HG03139 (cell line): ENCODE measurements around the gene GGTLC2.

ENCODE experiments used
- ATAC-seq: cut with Tn5 transposase; IDR thresholded peaks from one replicate; pipeline ENCODE4 v1.9.1; 2021; ENCODE audit not compliant: unreplicated experiment

GGTLC2 gene

DNA sequence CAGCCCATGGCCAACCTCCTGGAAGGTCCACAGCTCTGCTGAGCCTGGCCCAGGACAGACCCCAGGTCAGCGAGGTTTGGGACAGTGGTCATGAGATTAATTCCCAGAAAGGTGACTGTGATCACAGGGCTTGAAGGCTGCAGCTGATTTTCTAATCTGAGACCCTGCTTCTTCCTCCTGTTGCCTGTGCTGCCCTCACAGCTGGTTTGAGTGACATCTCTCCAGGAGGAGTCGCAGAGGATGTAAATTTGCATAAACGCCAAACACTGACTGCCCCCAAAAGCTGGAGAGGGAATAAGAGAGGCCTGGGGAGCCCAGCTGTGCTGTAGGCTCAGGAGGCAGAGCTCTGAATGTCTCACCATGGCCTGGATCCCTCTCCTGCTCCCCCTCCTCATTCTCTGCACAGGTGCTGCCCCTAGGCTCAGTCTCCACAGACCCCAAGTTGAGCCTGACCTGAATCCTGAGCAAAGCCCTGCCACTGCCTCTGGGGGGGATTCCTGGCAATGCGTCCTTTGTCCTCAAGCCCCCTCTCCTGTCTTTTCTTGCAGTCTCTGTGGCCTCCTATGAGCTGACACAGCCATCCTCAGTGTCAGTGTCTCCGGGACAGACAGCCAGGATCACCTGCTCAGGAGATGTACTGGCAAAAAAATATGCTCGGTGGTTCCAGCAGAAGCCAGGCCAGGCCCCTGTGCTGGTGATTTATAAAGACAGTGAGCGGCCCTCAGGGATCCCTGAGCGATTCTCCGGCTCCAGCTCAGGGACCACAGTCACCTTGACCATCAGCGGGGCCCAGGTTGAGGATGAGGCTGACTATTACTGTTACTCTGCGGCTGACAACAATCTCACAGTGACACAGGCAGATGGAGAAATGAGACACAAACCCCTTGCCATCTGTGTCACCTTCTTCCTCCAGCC is 23.8 kb downstream of the GGTLC2 start:
- no peak for ATAC-seq

DNA sequence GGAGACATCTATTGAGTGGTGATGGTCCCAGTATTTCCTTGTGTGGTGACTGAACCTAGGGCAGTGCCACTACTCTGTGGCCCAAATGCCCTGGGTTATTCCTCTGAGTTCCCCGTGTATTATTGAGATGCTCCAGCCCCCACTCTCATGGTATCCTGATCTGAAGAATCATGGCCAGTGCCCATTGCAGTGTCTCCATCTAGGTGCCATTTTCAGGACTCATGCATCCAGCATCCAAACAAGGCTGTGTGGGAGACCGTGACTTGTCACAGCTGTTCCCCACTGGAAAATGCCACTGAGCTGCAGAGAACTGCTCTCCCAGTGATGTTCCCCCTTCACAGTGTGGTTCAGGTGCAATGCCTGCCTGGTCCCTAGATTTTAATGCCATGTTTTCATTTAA is 24.7 kb downstream of the GGTLC2 start:
- no peak for ATAC-seq

DNA sequence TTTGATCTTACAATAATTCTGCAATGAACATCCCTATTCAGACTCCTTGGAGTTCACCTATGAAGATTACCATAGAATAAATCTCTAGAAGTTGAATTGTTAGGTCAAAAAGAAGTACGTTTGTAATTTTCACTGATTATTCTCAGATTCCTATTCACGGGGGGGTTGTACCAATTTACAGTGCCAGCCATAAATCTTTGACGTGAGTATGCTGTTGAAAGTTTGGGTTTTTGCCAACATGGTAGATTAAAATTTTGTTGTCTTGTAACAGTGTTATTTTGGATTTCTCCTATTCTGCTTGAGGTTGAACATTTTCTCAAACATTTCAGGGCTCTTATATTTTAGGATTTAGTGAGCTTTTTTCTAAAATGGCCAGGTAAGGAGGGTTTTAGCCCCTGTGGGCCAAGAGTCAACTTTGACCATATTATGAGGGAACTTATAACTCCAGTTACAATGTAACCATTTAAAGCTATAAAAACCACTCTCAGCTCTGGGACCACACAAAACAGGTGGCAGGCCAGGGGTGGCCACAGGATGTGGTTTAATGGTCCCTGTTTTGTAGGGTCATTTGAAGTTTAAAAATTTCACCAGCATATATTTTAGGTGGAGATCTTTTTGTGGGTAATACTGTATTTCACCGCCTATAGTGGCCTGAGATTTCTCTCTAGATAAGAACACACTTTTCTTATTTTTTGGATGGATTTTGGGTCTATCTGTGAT is 25.8 kb downstream of the GGTLC2 start:
- ATAC-seq = no peak

- ATAC-seq = no peak
Observed at GRCh38 chr22:22671506-22671905, 27.1 kb downstream of the GGTLC2 start.

- ATAC-seq = no peak
Observed at GRCh38 chr22:22673099-22673498, 28.7 kb downstream of the GGTLC2 start.

DNA sequence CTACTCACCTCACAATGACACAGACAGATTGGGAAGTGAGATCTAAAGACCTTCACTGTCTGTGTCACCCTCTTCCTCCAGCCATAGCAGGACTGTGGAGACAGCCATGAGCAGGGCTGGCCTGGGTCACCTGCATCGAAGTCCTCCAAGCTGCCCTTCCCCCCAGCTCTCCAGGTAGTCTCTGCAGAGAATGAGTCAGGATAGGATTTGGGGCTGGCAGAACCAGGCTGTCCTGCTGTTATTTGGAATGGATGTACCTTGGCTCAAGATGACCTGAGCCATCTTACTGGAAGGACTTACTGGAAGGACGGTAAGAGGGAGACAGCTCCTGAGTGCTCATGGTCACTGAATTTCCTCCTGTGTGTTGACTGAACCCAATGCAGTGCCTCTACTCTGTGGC is 29.2 kb downstream of the GGTLC2 start:
- ATAC-seq = no peak

GRCh38 chr22:22674467-22674866 is 30.1 kb downstream of the GGTLC2 start:
- ATAC-seq = no peak

DNA sequence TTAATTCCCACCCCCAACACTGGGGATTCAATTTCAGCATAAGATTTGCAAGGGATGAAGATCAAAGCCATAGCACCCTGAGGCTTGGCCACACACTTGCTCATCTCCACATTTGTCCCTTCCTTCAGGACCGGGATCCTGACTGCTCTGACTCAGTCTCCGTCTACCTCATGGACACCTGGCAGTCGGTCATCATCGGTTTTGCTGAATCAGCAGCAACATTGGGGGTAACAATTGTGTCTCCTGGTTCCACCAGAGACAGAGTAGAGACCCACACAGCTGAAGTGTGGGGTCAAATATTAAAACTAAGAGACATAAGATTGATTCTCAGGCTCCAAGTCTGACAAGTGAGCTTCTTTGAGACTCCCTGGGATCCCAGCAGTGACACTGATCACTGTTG is 34.6 kb downstream of the GGTLC2 start:
- ATAC-seq = no peak

DNA sequence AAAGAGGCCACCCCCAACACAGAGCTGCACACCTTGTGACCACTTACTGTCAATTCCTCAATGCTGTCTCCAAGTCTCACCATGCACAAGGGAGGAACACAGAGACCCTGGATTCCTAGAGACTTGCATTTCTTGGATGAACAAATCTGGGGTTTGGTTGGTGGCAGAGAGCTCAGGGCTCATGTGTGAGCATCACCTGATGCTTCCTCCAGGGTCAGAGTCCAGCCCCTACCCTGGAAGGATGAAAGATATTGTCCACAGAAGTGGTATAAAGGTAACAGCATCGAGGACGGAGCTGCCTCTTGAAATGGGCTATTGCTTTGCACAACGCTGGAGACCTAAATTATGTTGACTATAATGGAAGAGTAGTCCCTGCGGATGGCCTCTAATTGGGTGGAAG is 36.0 kb downstream of the GGTLC2 start:
- ATAC-seq = no peak

DNA sequence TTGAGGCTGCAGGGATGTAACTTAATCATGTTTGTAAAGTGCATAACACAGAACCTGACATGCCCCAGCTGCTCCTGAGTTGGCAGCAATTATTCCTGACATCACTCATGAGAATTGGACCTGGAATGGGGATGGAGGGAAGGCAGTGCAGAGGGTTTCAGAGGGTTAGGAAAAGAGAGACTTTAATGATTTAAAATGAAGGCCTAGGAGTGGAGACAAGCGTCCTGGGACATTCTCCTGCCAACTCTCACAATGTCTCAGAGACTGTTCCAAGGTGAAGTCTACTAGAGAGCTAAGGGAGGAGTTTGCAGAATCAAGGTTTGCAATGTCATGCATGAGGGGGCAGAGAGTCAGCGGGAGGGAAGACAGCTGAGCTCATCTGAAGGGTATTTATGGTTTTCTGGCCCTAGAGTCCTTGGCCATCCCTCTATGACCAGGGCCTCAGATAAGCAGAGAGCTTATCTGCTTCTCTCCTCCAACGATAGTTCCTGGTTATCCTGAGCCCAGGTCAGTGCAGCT is 36.9 kb downstream of the GGTLC2 start:
- ATAC-seq = no peak

- ATAC-seq = no peak
Observed at GRCh38 chr22:22682196-22682595, 37.8 kb downstream of the GGTLC2 start.

GRCh38 chr22:22682807-22683667 is 38.6 kb downstream of the GGTLC2 start:
- ATAC-seq = no peak

GRCh38 chr22:22683668-22684361 is 39.4 kb downstream of the GGTLC2 start:
- no peak for ATAC-seq

- no peak for ATAC-seq
Observed at GRCh38 chr22:22684580-22685561, 40.5 kb downstream of the GGTLC2 start.

GRCh38 chr22:22685586-22685985 is 41.2 kb downstream of the GGTLC2 start:
- no peak for ATAC-seq

DNA sequence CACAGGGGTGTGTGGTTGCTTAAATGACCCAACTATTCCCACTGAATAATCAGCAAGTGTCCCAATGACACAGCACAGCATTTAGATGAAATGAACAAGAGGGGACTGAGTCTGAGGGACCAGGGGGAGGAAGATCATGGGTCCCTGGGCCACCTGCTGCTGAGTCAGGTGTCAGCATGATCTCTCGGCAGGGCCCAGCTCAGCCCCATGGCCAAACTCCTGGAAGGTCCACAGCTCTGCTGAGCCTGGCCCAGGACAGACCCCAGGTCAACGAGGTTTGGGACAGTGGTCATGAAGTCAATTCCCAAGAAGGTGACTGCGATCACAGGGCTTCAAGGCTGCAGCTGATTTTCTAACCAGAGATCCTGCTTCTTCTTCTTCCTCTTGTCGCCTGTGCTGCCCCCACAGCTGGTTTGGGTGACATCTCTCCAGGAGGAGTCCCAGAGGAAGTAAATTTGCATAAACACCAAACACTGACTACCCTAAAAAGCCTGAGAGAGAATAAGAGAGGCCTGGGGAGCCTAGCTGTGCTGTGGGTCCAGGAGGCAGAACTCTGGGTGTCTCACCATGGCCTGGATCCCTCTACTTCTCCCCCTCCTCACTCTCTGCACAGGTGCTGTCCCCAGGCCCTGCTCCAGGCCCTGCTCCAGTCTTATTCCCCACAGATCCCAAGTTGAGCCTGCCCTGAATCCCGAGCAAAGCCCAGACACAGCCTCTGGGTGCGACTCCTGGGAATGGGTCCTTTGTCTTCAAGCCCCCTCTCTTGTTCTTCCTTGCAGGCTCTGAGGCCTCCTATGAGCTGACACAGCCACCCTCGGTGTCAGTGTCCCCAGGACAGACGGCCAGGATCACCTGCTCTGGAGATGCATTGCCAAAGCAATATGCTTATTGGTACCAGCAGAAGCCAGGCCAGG is 42.0 kb downstream of the GGTLC2 start:
- ATAC-seq = peak; percentile 53

GRCh38 chr22:22687638-22688500 is 43.5 kb downstream of the GGTLC2 start:
- ATAC-seq = no peak
